Measurements from ENCODE around the gene RGS7. TPM values are rescaled to one million over a fixed set of nuclear protein-coding genes. Genes with fewer than 3 reads are reported as not detected.

The RGS7 gene
- total and polyA plus RNA-seq, 10 donors, result 0.09 to 1.8 (median 0.72) TPM; not detected in 1

- TF ChIP-seq POLR2AphosphoS5 (IDR thresholded peaks at IDR 0.05) (no peak), CTCF (IDR thresholded peaks at IDR 0.05 in 8 of 11, conservative IDR thresholded peaks at IDR 0.05 in 3 of 11) (no peak), POLR2A (IDR thresholded peaks at IDR 0.05) (no peak)
- WGBS, 5 donors, result 71 to 87% (median 80%) methylated on average over 2 of the region's 2 CpGs
- H3K36me3 ChIP-seq, result no peaks in the 10 kb centered on the region
- DNase-seq, result no peak
- H3K4me1 ChIP-seq, result no peaks in the 10 kb centered on the region
- intact Hi-C loops (cut with DNase I; ENCODE audit: low total_unique reads), result no loop called here
- H3K4me3 ChIP-seq, result no peak overlapping the region
- H3K9me3 ChIP-seq, result peaks cover 0 to 30% (median 6%) of the 10 kb centered on the region in 8 donors
- no peak overlapping the region for H3K27ac ChIP-seq
- H3K27me3 ChIP-seq (replicated peaks in 1 of 7), result no peaks in the 10 kb centered on the region
Measured at GRCh38 chr1:241253471-241253870, 103.5 kb downstream of the RGS7 start.

- WGBS, 5 donors, result 79 to 87% (median 83%) methylated on average over 1 of the region's 1 CpG
- Histone ChIP-seq H3K27ac (no peak overlapping the region), H3K4me3 (no peak overlapping the region), H3K27me3 (replicated peaks in 1 of 7) (no peaks in the 10 kb centered on the region), H3K4me1 (no peaks in the 10 kb centered on the region), H3K36me3 (no peaks in the 10 kb centered on the region), H3K9me3 (peaks cover 0 to 50% (median 12%) of the 10 kb centered on the region in 8 donors)
- no peak for DNase-seq
- TF ChIP-seq CTCF (IDR thresholded peaks at IDR 0.05 in 8 of 11, conservative IDR thresholded peaks at IDR 0.05 in 3 of 11), result no peak
- no peak for TF ChIP-seq POLR2A (IDR thresholded peaks at IDR 0.05)
- no peak for TF ChIP-seq POLR2AphosphoS5 (IDR thresholded peaks at IDR 0.05)
- intact Hi-C loops (cut with DNase I; ENCODE audit: low total_unique reads), result no loop called here
Measured at GRCh38 chr1:241250465-241250864, 106.5 kb downstream of the RGS7 start.

GRCh38 chr1:241240069-241240468 is 116.9 kb downstream of the RGS7 start:
- H3K9me3 ChIP-seq, result peaks cover 0 to 10% (median 0%) of the 10 kb centered on the region in 8 donors
- no peaks in the 10 kb centered on the region for H3K4me1 ChIP-seq
- H3K27ac ChIP-seq, result no peak overlapping the region
- H3K4me3 ChIP-seq, result no peak overlapping the region
- intact Hi-C loops (cut with DNase I; ENCODE audit: low total_unique reads), result no loop called here
- no peak for DNase-seq
- H3K27me3 ChIP-seq (replicated peaks in 1 of 7), result no peaks in the 10 kb centered on the region
- no peaks in the 10 kb centered on the region for H3K36me3 ChIP-seq
- TF ChIP-seq POLR2A (IDR thresholded peaks at IDR 0.05) (no peak), CTCF (IDR thresholded peaks at IDR 0.05 in 8 of 11, conservative IDR thresholded peaks at IDR 0.05 in 3 of 11) (no peak), POLR2AphosphoS5 (IDR thresholded peaks at IDR 0.05) (no peak)
- 60 to 74% (median 71%) methylated on average over 5 of the region's 5 CpGs for WGBS, 5 donors

GRCh38 chr1:241237873-241238272 is 119.1 kb downstream of the RGS7 start:
- H3K27me3 ChIP-seq (replicated peaks in 1 of 7), result no peaks in the 10 kb centered on the region
- intact Hi-C loops (cut with DNase I; ENCODE audit: low total_unique reads), result no loop called here
- TF ChIP-seq POLR2A (IDR thresholded peaks at IDR 0.05) (no peak), POLR2AphosphoS5 (IDR thresholded peaks at IDR 0.05) (no peak), CTCF (IDR thresholded peaks at IDR 0.05 in 8 of 11, conservative IDR thresholded peaks at IDR 0.05 in 3 of 11) (no peak)
- H3K9me3 ChIP-seq, result no peaks in the 10 kb centered on the region
- DNase-seq, result no peak
- no peaks in the 10 kb centered on the region for H3K36me3 ChIP-seq
- H3K27ac ChIP-seq, result no peak overlapping the region
- WGBS, 5 donors, result 62 to 71% (median 68%) methylated on average over 8 of the region's 8 CpGs
- H3K4me1 ChIP-seq, result no peaks in the 10 kb centered on the region
- no peak overlapping the region for H3K4me3 ChIP-seq
